Mucosa of descending colon (tissue), 3 donors: ENCODE measurements around the gene TRIM34. TPM values are rescaled to one million over a fixed set of nuclear protein-coding genes. Genes with fewer than 3 reads are reported as not detected.
"Not testable (repeated sequence)": the region's sequence is repeated elsewhere in the genome, so short reads cannot be mapped to it uniquely, and the experiment has no call there.

Experiments
- ATAC-seq: fragments of 200-7000 bp; cut with Tn5 transposase; one replicate; pipeline ENCODE4 v1.9.1; 2020; ENCODE audit warnings: mild to moderate bottlenecking, moderate library complexity
- DNase-seq, 3 donors: peaks; one replicate each; pipeline ENCODE4 v3.0.0-alpha.2; 2020
- H3K36me3 ChIP-seq: fragments of 200-600 bp; one replicate; pipeline ENCODE4 v1.8.0; 2021; ENCODE audit warnings: low read depth, mild to moderate bottlenecking
- H3K4me1 ChIP-seq: fragments of 200-600 bp; one replicate; pipeline ENCODE4 v1.8.0; 2021; ENCODE audit warnings: low read depth, mild to moderate bottlenecking
- H3K4me3 ChIP-seq: fragments of 200-600 bp; one replicate; pipeline ENCODE4 v1.8.0; 2021; ENCODE audit warnings: mild to moderate bottlenecking
- H3K9me3 ChIP-seq: fragments of 200-600 bp; one replicate; pipeline ENCODE4 v1.8.0; 2021; ENCODE audit warnings: mild to moderate bottlenecking
- CTCF ChIP-seq: fragments of 200-600 bp; IDR thresholded peaks from one replicate; pipeline ENCODE4 v1.8.0; 2022; ENCODE audit warnings: antibody characterized with exemption, mild to moderate bottlenecking
- intact Hi-C, 2 donors: fragments of 100-400 bp; cut with DNase I in 1 of 2; cut with micrococcal nuclease in 1 of 2; formaldehyde crosslinking; loops; one replicate each; pipeline versions ENCODE4 v1.11.0 to v1.11.1; 2022; cut with DNase I, micrococcal nuclease
- long read RNA-seq, 2 donors: library from polyadenylated mRNA; unstranded; transcript quantifications; one replicate each; pipeline ENCODE4 v2.0.0, GENCODE V29; 2019 to 2021
- total RNA-seq, 3 donors: library from RNA; stranded (reverse); fragmentation: NEBNext Ultra II Directional in 2 of 3; extraction: Animal tissue kit (Norgen Biotek cat#: 25700) in 2 of 3; gene quantifications; one replicate each; pipeline versions ENCODE4 v1.2.1 to v1.2.4, GENCODE V29; 2021 to 2023
- donor health status: DM: no; HTN: no; CAD: no; lungs with moderate emphysema.
- donor health status: DM: no; HTN: no; CAD: no.
- donor health status: DM: no; HTN: yes; CAD: no.

TRIM34 gene
- 10 to 100 TPM in 1 of 3 donors, 1 to 10 TPM in 2; 7.3 to 11.9 (median 8.5) TPM for total RNA-seq
- long read RNA-seq, donor 1, transcript TRIM34-201 (8 exons, 2,311 nt) = major isoform, 5 of 7 reads
- long read RNA-seq, donor 1, partial matches to known transcripts = 0 of 7 reads
- long read RNA-seq, donor 1, other reads (novel, unspliced or antisense) = 2 of 7 reads
- long read RNA-seq, donor 2, partial matches to known transcripts = 2 of 5 reads
- long read RNA-seq, donor 2, other reads (novel, unspliced or antisense) = 1 of 5 reads

DNA sequence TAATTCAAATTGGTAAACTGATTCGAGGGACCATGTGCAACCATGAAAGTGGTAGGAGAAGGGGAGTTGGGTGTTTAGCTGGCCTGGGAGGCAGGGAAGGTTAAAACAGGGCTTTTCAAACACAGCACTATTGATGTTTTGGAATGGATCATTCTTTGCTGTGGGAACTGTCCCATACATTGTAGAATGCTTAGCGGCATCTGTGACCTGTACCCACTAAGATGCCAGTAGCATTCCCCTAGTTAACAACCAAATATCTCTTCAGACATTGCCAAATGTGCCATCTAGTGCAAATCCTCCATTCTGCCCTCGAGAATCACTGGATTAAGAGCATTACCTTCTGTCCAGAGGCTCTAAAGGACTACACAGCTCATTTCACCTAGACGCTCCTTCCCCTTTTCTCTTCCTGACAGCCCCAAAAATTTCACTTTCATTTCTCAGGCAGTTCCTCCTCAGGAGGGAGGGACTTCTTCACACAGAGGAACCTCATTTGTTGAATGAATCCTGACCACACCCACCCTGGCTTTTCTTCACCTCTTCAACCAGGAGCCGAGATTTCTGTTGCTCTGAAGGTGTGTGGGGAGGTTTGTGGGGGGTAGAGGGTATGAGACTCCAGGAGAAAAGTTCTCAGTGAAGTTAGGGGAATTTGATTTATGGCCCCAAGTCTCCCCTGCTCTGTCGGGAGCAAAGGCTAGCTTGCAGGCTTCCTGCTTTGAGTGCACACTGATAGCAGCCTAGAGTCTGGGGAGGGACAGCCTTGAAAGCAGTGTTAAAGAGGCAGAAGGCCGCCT lies at the start of gene TRIM34:
TRIM34 (plus strand) TSS at position 513 of the 791 bp plus-strand sequence. CDS start 7,331 bp downstream, outside the sequence.
- ATAC-seq (peak; percentile 94), DNase-seq (peak in 2 of 3 donors; percentile 41 to 89)
- intact Hi-C loops = loop anchor here in 1 of 2 donors (10.0 kb wide), 1 partner anchor 60 kb away; the partner anchor contains the start of genes TRIM22 and TRIM5
- Histone ChIP-seq H3K4me3 (peak within 1 kb of the TSS; percentile 18), H3K36me3 (no peaks in the 10 kb centered on the region), H3K9me3 (no peaks in the 10 kb centered on the region), H3K4me1 (peaks cover 25% of the 10 kb centered on the region)
- no peak for TF ChIP-seq CTCF

GRCh38 chr11:5575152-5575551 lies 49.6 kb upstream of the TRIM34 start:
- DNase-seq (no peak), ATAC-seq (no peak)
- intact Hi-C loops = no loop called here
- H3K36me3 ChIP-seq = no peaks in the 10 kb centered on the region
- no peak overlapping the region for H3K4me3 ChIP-seq
- H3K4me1 ChIP-seq = no peaks in the 10 kb centered on the region
- no peaks in the 10 kb centered on the region for H3K9me3 ChIP-seq
- TF ChIP-seq CTCF = no peak

- DNase-seq = no peak
- intact Hi-C loops = no loop called here
- Histone ChIP-seq H3K4me3 (no peak overlapping the region), H3K4me1 (no peaks in the 10 kb centered on the region), H3K9me3 (no peaks in the 10 kb centered on the region), H3K36me3 (no peaks in the 10 kb centered on the region)
- no peak for TF ChIP-seq CTCF
- no peak for ATAC-seq
These were observed 47.7 kb upstream of the TRIM34 start for GRCh38 chr11:5577101-5577500.

DNA sequence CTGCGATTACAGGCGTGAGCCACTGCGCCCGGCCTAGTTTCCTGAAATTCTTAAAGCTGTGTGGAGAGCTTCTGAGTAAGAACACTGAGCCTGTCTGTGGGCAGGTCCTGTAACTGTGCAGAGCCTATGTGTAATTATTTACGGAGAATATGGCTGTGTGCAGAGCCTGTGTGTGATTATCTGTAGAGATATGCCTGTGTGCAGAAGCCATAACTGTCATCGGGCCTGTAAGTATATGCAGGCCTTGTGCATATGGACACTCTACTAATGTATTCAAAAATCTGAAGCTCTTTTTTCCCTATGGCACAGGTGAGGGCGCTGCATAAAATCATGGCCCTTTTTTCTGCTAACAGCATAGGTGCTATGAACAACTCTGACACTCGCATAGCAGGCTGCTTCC lies 44.2 kb upstream of the TRIM34 start, which contains the start of gene OR52B6:
OR52B6 (plus strand) TSS at position 301 of the 400 bp plus-strand sequence; CDS start at position 301, 0 bp downstream.
- TF ChIP-seq CTCF = no peak
- Histone ChIP-seq H3K4me1 (no peaks in the 10 kb centered on the region), H3K4me3 (no peak within 1 kb of the TSS), H3K9me3 (no peaks in the 10 kb centered on the region), H3K36me3 (no peaks in the 10 kb centered on the region)
- DNase-seq = no peak
- ATAC-seq = no peak
- intact Hi-C loops = no loop called here

- H3K9me3 ChIP-seq = no peaks in the 10 kb centered on the region
- intact Hi-C loops = no loop called here
- H3K36me3 ChIP-seq = no peaks in the 10 kb centered on the region
- DNase-seq (no peak), ATAC-seq (no peak)
- no peak for TF ChIP-seq CTCF
- no peaks in the 10 kb centered on the region for H3K4me1 ChIP-seq
- H3K4me3 ChIP-seq = no peak overlapping the region
These were observed 43.8 kb upstream of the TRIM34 start for GRCh38 chr11:5581014-5581413.

DNA sequence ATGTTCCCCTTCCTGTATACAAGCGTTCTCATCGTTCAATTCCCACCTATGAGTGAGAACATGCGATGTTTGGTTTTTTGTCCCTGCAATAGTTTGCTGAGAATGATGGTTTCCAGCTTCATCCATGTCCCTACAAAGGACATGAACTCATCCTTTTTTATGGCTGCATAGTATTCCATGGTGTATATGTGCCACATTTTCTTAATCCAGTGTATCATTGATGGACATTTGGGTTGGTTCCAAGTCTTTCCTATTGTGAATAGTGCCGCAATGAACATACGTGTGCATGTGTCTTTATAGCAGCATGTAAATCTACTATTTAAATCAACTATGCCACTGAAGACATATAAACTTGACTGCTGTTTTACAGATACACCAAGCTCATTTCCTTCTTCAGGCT lies 40.3 kb upstream of the TRIM34 start:
- H3K4me3 ChIP-seq, intact Hi-C loops, ATAC-seq, H3K9me3 ChIP-seq, H3K4me1 ChIP-seq, H3K36me3 ChIP-seq, DNase-seq: not testable (repeated sequence)

DNA sequence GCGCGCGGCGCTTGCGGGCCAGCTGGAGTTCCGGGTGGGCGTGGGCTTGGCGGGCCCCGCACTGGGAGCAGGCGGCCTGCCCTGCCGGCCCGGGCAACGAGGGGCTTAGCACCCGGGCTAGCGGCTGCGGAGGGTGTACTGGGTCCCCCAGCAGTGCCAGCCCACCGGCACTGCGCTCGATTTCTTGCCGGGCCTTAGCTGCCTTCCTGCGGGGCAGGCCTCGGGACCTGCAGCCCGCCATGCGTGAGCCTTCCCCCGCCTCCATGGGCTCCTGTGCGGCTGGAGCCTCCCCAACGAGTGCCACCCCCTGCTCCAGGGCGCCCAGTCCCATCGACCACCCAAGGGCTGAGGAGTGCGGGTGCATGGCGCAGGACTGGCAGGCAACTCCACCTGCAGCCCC lies 34.9 kb upstream of the TRIM34 start:
- H3K36me3 ChIP-seq, DNase-seq, ATAC-seq, intact Hi-C loops, H3K4me1 ChIP-seq, H3K4me3 ChIP-seq, H3K9me3 ChIP-seq: not testable (repeated sequence)
